Endodermal cell (in vitro differentiated cells): ENCODE data around the gene PRRG2. TPM values are rescaled to one million over a fixed set of nuclear protein-coding genes. Genes with fewer than 3 reads are reported as not detected.

Source experiments
- DNase-seq: peaks from one replicate; pipeline ENCODE4 v3.0.0-alpha.2; 2017
- H3K27ac ChIP-seq: 2 replicates; pipeline ENCODE4 v1.5.1; 2013; ENCODE audit warnings: mild to moderate bottlenecking, low read depth, low read length, moderate library complexity
- H3K27me3 ChIP-seq: 2 replicates; pipeline ENCODE4 v1.6.1; 2013; ENCODE audit warnings: mild to moderate bottlenecking, low read length, moderate library complexity; ENCODE audit not compliant: insufficient read depth, control insufficient read depth, poor library complexity, severe bottlenecking
- H3K36me3 ChIP-seq: 2 replicates; pipeline ENCODE4 v1.7.0; 2013; ENCODE audit warnings: mild to moderate bottlenecking, low read length, moderate library complexity; ENCODE audit not compliant: control insufficient read depth, insufficient read depth
- H3K4me1 ChIP-seq: one replicate; pipeline ENCODE4 v1.7.0; 2013; ENCODE audit warnings: low read length; ENCODE audit not compliant: control insufficient read depth, insufficient read depth
- H3K4me3 ChIP-seq: 2 replicates; pipeline ENCODE4 v1.5.1; 2013; ENCODE audit warnings: mild to moderate bottlenecking, low read length, moderate library complexity
- H3K9ac ChIP-seq: 2 replicates; pipeline ENCODE4 v1.6.1; 2013; ENCODE audit warnings: mild to moderate bottlenecking, low read length, moderate library complexity; ENCODE audit not compliant: poor library complexity, severe bottlenecking; ENCODE audit errors: extremely low read depth
- H3K9me3 ChIP-seq: 2 replicates; pipeline ENCODE4 v1.6.1; 2013; ENCODE audit warnings: mild to moderate bottlenecking, low read length, moderate library complexity; ENCODE audit not compliant: control insufficient read depth
- H3K27ac Mint-ChIP-seq: 2 replicates; pipeline ENCODE4 v1.8.0; 2020; ENCODE audit warnings: mixed read lengths
- H3K27me3 Mint-ChIP-seq: 2 replicates; pipeline ENCODE4 v1.8.0; 2021; ENCODE audit warnings: mild to moderate bottlenecking, mixed read lengths; ENCODE audit not compliant: insufficient read depth
- H3K36me3 Mint-ChIP-seq: 2 replicates; pipeline ENCODE4 v1.8.0; 2020; ENCODE audit warnings: low read depth, mixed read lengths
- H3K4me1 Mint-ChIP-seq: 2 replicates; pipeline ENCODE4 v1.8.0; 2020; ENCODE audit warnings: mixed read lengths
- H3K4me3 Mint-ChIP-seq: 2 replicates; pipeline ENCODE4 v1.8.0; 2020; ENCODE audit warnings: mild to moderate bottlenecking, moderate library complexity, mixed read lengths
- H3K9me3 Mint-ChIP-seq: 2 replicates; pipeline ENCODE4 v1.8.0; 2020; ENCODE audit warnings: mild to moderate bottlenecking, mixed read lengths
- WGBS, 2 experiments: methylation state at CpG; one replicate each; pipeline versions ENCODE4 v1.1.5 to v1.1.7; 2013; ENCODE audit warnings: missing lambda C conversion rate in 2 of 2, mixed read lengths in 1 of 2; ENCODE audit not compliant: insufficient coverage in 1 of 2, insufficient read length in 1 of 2; 5-methylcytosine and 5-hydroxymethylcytosine counted together
- total RNA-seq, 2 donors: library from RNA; stranded (reverse); fragmentation: NEBNext Ultra II Directional in 1 of 2; extraction: Animal tissue kit (Norgen Biotek cat#: 25700) in 1 of 2; gene quantifications; 2 replicates in 1 of 2; 3 replicates in 1 of 2; pipeline ENCODE4 v1.2.1, GENCODE V29; 2021
- TF ChIP-seq, protein P1 (sequence below): fragments of 200-600 bp; sonication (generic); conservative IDR thresholded peaks from 2 replicates; pipeline ENCODE4 v1.5.0; 2021; ENCODE audit warnings: antibody characterized with exemption, mild to moderate bottlenecking

PRRG2 gene
- total RNA-seq, 2 donors from 2014 or later, result 3.7 to 6.9 TPM

DNA sequence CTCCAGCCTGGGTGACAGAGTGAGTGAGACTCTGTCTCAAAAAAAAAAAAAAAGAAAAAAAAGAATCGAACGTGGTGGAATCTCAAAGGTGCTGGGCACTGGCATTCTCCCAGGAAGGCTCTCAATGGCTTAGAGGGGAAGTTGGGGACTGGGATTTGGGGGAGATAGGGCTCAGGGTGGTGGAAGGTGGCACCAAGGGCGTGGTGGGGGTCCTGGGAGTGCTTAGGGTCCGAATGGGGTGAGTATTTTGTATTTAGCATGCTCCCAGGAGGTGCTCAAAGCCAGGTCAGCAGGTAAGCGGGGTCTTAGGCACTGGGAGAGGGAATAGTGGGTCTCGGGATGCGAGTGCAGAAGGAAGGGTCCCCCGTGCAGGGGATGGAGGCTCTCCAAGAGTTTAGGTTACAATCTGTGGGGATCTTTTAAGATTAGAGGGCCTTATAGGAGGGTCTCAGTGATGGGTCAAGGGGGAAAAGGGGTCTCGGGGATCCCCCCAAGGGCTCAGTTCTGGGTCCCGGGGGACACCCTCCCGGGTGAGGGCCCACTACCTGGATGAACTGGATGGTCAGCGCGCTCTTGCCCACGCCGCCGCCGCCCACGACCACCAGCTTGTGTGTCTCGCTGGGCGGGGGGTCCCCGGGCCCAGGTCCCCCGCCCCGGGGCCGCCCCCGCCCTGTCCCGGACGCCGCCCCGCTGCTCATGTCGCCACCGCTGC is 58.4 kb downstream of the PRRG2 start:
- H3K4me1 ChIP-seq, result peaks cover 4% of the 10 kb centered on the region
- H3K4me1 Mint-ChIP-seq, result peaks cover 43% of the 10 kb centered on the region

DNA sequence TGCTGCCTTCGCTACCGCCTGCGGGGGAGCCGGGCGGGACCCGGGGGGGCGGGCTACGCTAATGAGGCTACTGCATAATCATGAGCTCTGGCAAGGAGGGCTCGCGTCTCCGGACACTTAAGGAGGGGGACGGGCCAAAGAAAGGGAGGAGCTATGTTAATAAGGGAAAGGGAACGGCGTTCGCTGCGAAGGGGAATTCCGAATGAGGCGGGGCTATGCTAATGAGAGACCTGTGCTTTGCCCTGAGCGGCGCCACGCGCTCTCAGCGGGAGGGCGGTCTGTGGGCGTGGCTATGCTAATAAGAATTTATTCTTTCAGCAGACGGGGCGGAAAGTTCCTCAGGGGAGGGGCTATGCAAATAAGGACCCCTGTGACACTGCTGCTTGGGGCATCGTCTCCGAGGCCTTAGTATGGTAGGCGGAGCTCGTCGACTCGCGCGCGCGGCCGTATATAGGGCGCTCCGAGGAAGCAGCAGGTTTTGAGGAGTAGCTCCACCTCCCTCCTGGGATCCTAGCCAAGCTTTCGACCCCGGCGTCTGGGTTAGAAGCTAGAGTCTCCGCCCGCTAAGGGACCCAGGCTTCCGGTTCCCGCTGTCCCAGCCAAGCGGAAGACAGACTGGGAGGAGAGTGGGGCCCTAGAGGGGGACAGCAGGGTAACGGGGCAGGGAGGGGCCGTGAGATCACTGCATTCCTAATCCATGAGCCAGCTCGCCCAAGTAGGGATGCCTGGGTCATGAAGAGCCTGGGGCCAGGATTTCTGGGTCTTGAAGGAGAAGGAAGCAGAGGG is 59.2 kb downstream of the PRRG2 start, which contains the start of gene RRAS:
TSS of gene RRAS (minus strand) at position 31 of the 786 bp plus-strand sequence. CDS start 45 bp downstream, outside the sequence.
- 0 to 1% methylated on average over 31 to 51 of the region's 51 CpGs for WGBS, 2 experiments
- H3K9ac ChIP-seq, result peak within 1 kb of the TSS; percentile 100
- H3K9me3 ChIP-seq, result no peaks in the 10 kb centered on the region
- H3K4me3 ChIP-seq, result peak within 1 kb of the TSS; percentile 92
- Mint-ChIP-seq H3K27ac (peak within 1 kb of the TSS; percentile 100), H3K9me3 (no peaks in the 10 kb centered on the region), H3K27me3 (peaks cover 18% of the 10 kb centered on the region), H3K36me3 (peaks cover 8% of the 10 kb centered on the region), H3K4me3 (peak within 1 kb of the TSS; percentile 99), H3K4me1 (peaks cover 43% of the 10 kb centered on the region)
- H3K36me3 ChIP-seq, result peaks cover 13% of the 10 kb centered on the region
- H3K27ac ChIP-seq, result peak within 1 kb of the TSS; percentile 100
- DNase-seq, result peak; percentile 100
- H3K27me3 ChIP-seq, result no peaks in the 10 kb centered on the region
- TF ChIP-seq, protein P1, sequence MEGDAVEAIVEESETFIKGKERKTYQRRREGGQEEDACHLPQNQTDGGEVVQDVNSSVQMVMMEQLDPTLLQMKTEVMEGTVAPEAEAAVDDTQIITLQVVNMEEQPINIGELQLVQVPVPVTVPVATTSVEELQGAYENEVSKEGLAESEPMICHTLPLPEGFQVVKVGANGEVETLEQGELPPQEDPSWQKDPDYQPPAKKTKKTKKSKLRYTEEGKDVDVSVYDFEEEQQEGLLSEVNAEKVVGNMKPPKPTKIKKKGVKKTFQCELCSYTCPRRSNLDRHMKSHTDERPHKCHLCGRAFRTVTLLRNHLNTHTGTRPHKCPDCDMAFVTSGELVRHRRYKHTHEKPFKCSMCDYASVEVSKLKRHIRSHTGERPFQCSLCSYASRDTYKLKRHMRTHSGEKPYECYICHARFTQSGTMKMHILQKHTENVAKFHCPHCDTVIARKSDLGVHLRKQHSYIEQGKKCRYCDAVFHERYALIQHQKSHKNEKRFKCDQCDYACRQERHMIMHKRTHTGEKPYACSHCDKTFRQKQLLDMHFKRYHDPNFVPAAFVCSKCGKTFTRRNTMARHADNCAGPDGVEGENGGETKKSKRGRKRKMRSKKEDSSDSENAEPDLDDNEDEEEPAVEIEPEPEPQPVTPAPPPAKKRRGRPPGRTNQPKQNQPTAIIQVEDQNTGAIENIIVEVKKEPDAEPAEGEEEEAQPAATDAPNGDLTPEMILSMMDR, result no peak
- peaks cover 4% of the 10 kb centered on the region for H3K4me1 ChIP-seq

More for the DNA sequence above, 58.4 kb downstream of the PRRG2 start:
- H3K9ac ChIP-seq, result peak overlapping the region; percentile 18
- H3K36me3 ChIP-seq, result peaks cover 6% of the 10 kb centered on the region
- peak; percentile 65 for DNase-seq
- peak overlapping the region; percentile 99 for H3K4me3 Mint-ChIP-seq
- H3K4me3 ChIP-seq, result peak overlapping the region; percentile 71
- H3K36me3 Mint-ChIP-seq, result peaks cover 7% of the 10 kb centered on the region
- H3K27me3 ChIP-seq, result no peaks in the 10 kb centered on the region
- H3K27ac ChIP-seq, result no peak overlapping the region
- WGBS, 2 experiments, result 8 to 10% methylated on average over 7 to 31 of the region's 31 CpGs
- H3K27me3 Mint-ChIP-seq, result peaks cover 18% of the 10 kb centered on the region
- peak overlapping the region; percentile 72 for H3K27ac Mint-ChIP-seq
- TF ChIP-seq, protein P1, result no peak
- H3K9me3 Mint-ChIP-seq, result no peaks in the 10 kb centered on the region
- no peaks in the 10 kb centered on the region for H3K9me3 ChIP-seq

Other genes with a start within 250 kb of the PRRG2 start
- not detected for gene CD37, start 245.9 kb upstream of the PRRG2 start, total RNA-seq
- 100 to 1,000 TPM; 142 to 166 TPM for gene TEAD2, start 218.9 kb upstream of the PRRG2 start, total RNA-seq
- gene DKKL1, start 217.4 kb upstream of the PRRG2 start, total RNA-seq, result 1 to 10 TPM; 1.8 to 2.1 TPM
- under 1 TPM in 1 of 2 donors, not detected in 1; 0.13 TPM for gene KASH5, start 193.1 kb upstream of the PRRG2 start, total RNA-seq
- gene PTH2, start 157.9 kb upstream of the PRRG2 start, total RNA-seq, result not detected
- gene GFY, start 155.9 kb upstream of the PRRG2 start, total RNA-seq, result under 1 TPM in 1 of 2 donors, not detected in 1; 0.18 TPM
- gene SLC17A7, start 139.8 kb upstream of the PRRG2 start, total RNA-seq, result under 1 TPM; 0.22 to 0.33 TPM
- 100 to 1,000 TPM; 128 to 133 TPM for gene PIH1D1, start 129.5 kb upstream of the PRRG2 start, total RNA-seq
- 10 to 100 TPM; 52.8 to 57.1 TPM for gene ALDH16A1, start 128.1 kb upstream of the PRRG2 start, total RNA-seq
- gene FLT3LG, start 107.1 kb upstream of the PRRG2 start, total RNA-seq, result 1 to 10 TPM in 1 of 2 donors, under 1 TPM in 1; 0.75 to 2.3 TPM
- 1,000 to 10,000 TPM; 2,434 to 3,023 TPM for gene RPL13A, start 93.7 kb upstream of the PRRG2 start, total RNA-seq
- 1,000 to 10,000 TPM; 1,814 to 2,035 TPM for gene RPS11, start 84.9 kb upstream of the PRRG2 start, total RNA-seq
- 10 to 100 TPM; 47.6 to 56.9 TPM for gene FCGRT, start 68.7 kb upstream of the PRRG2 start, total RNA-seq
- gene RCN3, start 53.3 kb upstream of the PRRG2 start, total RNA-seq, result 1 to 10 TPM; 4.9 to 9.0 TPM
- 10 to 100 TPM; 58.0 to 62.3 TPM for gene NOSIP, start 760 bp upstream of the PRRG2 start, total RNA-seq
- 10 to 100 TPM; 67.6 to 69.6 TPM for gene PRR12, start 9.9 kb downstream of the PRRG2 start, total RNA-seq
- 1 to 10 TPM; 5.8 to 7.3 TPM for gene RRAS, start 58.8 kb downstream of the PRRG2 start, total RNA-seq
- 10 to 100 TPM; 84.8 to 94.5 TPM for gene SCAF1, start 60.9 kb downstream of the PRRG2 start, total RNA-seq
- 100 to 1,000 TPM; 127 to 128 TPM for gene IRF3, start 84.5 kb downstream of the PRRG2 start, total RNA-seq
- gene BCL2L12, start 84.6 kb downstream of the PRRG2 start, total RNA-seq, result 100 to 1,000 TPM in 1 of 2 donors, 10 to 100 TPM in 1; 91.8 to 101 TPM
- gene PRMT1, start 96.0 kb downstream of the PRRG2 start, total RNA-seq, result 100 to 1,000 TPM; 343 to 362 TPM
- 1 to 10 TPM; 4.6 to 7.7 TPM for gene ADM5, start 108.3 kb downstream of the PRRG2 start, total RNA-seq
- 10 to 100 TPM; 41.4 to 59.7 TPM for gene CPT1C, start 109.8 kb downstream of the PRRG2 start, total RNA-seq
- gene TSKS, start 182.0 kb downstream of the PRRG2 start, total RNA-seq, result under 1 TPM in 1 of 2 donors, not detected in 1; 0.31 TPM
- 100 to 1,000 TPM; 100 to 110 TPM for gene AP2A1, start 185.7 kb downstream of the PRRG2 start, total RNA-seq
- gene FUZ, start 232.0 kb downstream of the PRRG2 start, total RNA-seq, result 10 to 100 TPM; 26.1 to 41.2 TPM
- gene MED25, start 237.0 kb downstream of the PRRG2 start, total RNA-seq, result 10 to 100 TPM; 89.1 to 90.0 TPM